NCI-H69 (cell line): ENCODE data around the gene VAC14.

Experiments used
- DNase-seq: peaks from one replicate; lab custom pipeline; 2025; lab: John Stamatoyannopoulos, UW

Gene VAC14

GRCh38 chr16:70786020-70786755 is 14.8 kb downstream of the VAC14 start:
- no peak for DNase-seq

- DNase-seq = no peak
Observed at GRCh38 chr16:70784692-70785555, 16.0 kb downstream of the VAC14 start.

- DNase-seq = no peak
Observed at GRCh38 chr16:70782237-70782636, 18.7 kb downstream of the VAC14 start.

GRCh38 chr16:70781800-70782199 is 19.2 kb downstream of the VAC14 start:
- DNase-seq = no peak

GRCh38 chr16:70780546-70780945 is 20.4 kb downstream of the VAC14 start:
- DNase-seq = no peak

- DNase-seq = no peak
Observed at GRCh38 chr16:70779361-70779760, 21.6 kb downstream of the VAC14 start.

- peak; percentile 78 for DNase-seq
Observed at GRCh38 chr16:70778901-70779309, 22.1 kb downstream of the VAC14 start.

GRCh38 chr16:70777973-70778406 is 23.0 kb downstream of the VAC14 start:
- peak; percentile 1 for DNase-seq

- DNase-seq = no peak
Observed at GRCh38 chr16:70777496-70777895, 23.5 kb downstream of the VAC14 start.

- DNase-seq = no peak
Observed at GRCh38 chr16:70775399-70775798, 25.6 kb downstream of the VAC14 start.

- no peak for DNase-seq
Observed at GRCh38 chr16:70774261-70774660, 26.7 kb downstream of the VAC14 start.

- no peak for DNase-seq
Observed at GRCh38 chr16:70772493-70772892, 28.5 kb downstream of the VAC14 start.

GRCh38 chr16:70770626-70771552 is 30.1 kb downstream of the VAC14 start:
- peak; percentile 36 for DNase-seq

GRCh38 chr16:70770291-70770625 is 30.7 kb downstream of the VAC14 start:
- DNase-seq = no peak

GRCh38 chr16:70769761-70770160 is 31.2 kb downstream of the VAC14 start:
- DNase-seq = no peak

- no peak for DNase-seq
Observed at GRCh38 chr16:70769131-70769530, 31.8 kb downstream of the VAC14 start.

GRCh38 chr16:70768203-70768580 is 32.8 kb downstream of the VAC14 start:
- DNase-seq = no peak

- DNase-seq = no peak
Observed at GRCh38 chr16:70767377-70768202, 33.4 kb downstream of the VAC14 start.

- no peak for DNase-seq
Observed at GRCh38 chr16:70766658-70767057, 34.3 kb downstream of the VAC14 start.

GRCh38 chr16:70766176-70766575 is 34.8 kb downstream of the VAC14 start:
- DNase-seq = no peak

GRCh38 chr16:70765491-70765890 is 35.5 kb downstream of the VAC14 start:
- no peak for DNase-seq
